WTC11 (cell line): ENCODE measurements around the gene SAMSN1. TPM values are rescaled to one million over a fixed set of nuclear protein-coding genes. Genes with fewer than 3 reads are reported as not detected.

ENCODE experiments used
- ATAC-seq: fragments of 200-7000 bp; cut with Tn5 transposase; 2 replicates; pipeline ENCODE4 v1.10.0; 2021; ENCODE audit warnings: mild to moderate bottlenecking, moderate library complexity
- CTCF ChIA-PET: fragments of 300-600 bp; sonication (Branson Sonifier 250); formaldehyde crosslinking; loops from one replicate; lab custom pipeline; 2021; ENCODE audit warnings: antibody characterized with exemption; lab: Charles Lee
- POLR2A ChIA-PET: fragments of 350-600 bp; sonication (Branson Sonifier 250); formaldehyde crosslinking; loops from one replicate; lab custom pipeline; 2021; ENCODE audit warnings: antibody characterized with exemption; lab: Charles Lee
- DNase-seq: peaks from one replicate; pipeline ENCODE4 v3.0.0; 2021; ENCODE audit warnings: low spot score
- H3K27ac Mint-ChIP-seq: 2 replicates; pipeline ENCODE4 v1.8.0; 2021; ENCODE audit warnings: mixed read lengths
- H3K27me3 Mint-ChIP-seq: 2 replicates; pipeline ENCODE4 v1.8.0; 2021; ENCODE audit warnings: low read depth, mild to moderate bottlenecking, moderate library complexity, mixed read lengths
- H3K36me3 Mint-ChIP-seq: 2 replicates; pipeline ENCODE4 v1.8.0; 2021; ENCODE audit warnings: mixed read lengths
- H3K4me1 Mint-ChIP-seq: 2 replicates; pipeline ENCODE4 v1.8.0; 2022; ENCODE audit warnings: mixed read lengths
- H3K4me3 Mint-ChIP-seq: 2 replicates; pipeline ENCODE4 v1.8.0; 2021; ENCODE audit warnings: mild to moderate bottlenecking, moderate library complexity, mixed read lengths
- H3K9me3 Mint-ChIP-seq: 2 replicates; pipeline ENCODE4 v1.8.0; 2021; ENCODE audit warnings: mixed read lengths
- ATF2 ChIP-seq: sonication (generic); formaldehyde crosslinking; IDR thresholded peaks from 2 replicates; pipeline ENCODE4 v1.8.1; 2022; ENCODE audit warnings: low read depth, missing genetic modification reagents, borderline replicate concordance
- ATF6 ChIP-seq: sonication (generic); formaldehyde crosslinking; IDR thresholded peaks from 2 replicates; pipeline ENCODE4 v1.8.1; 2023; ENCODE audit warnings: mild to moderate bottlenecking, missing genetic modification reagents
- CREB1 ChIP-seq: sonication (generic); formaldehyde crosslinking; IDR thresholded peaks from 2 replicates; pipeline ENCODE4 v1.8.0; 2023; ENCODE audit warnings: mild to moderate bottlenecking, missing genetic modification reagents
- FOXP4 ChIP-seq: sonication (generic); formaldehyde crosslinking; IDR thresholded peaks from 2 replicates; pipeline ENCODE4 v1.8.0; 2022; ENCODE audit warnings: mild to moderate bottlenecking, missing genetic modification reagents
- HMGA2 ChIP-seq: fragments of 250-450 bp; sonication (Bioruptor Pico); IDR thresholded peaks from 2 replicates; pipeline ENCODE4 v1.4.0; 2021; ENCODE audit warnings: mild to moderate bottlenecking, moderate library complexity
- PREB ChIP-seq: sonication (generic); formaldehyde crosslinking; IDR thresholded peaks from 2 replicates; pipeline ENCODE4 v1.8.1; 2022; ENCODE audit warnings: mild to moderate bottlenecking, missing genetic modification reagents, moderate library complexity, borderline replicate concordance
- PRRX2 ChIP-seq: fragments of 250-450 bp; sonication (Bioruptor Pico); IDR thresholded peaks from 2 replicates; pipeline ENCODE4 v1.8.0; 2021; ENCODE audit warnings: mild to moderate bottlenecking
- SP1 ChIP-seq: sonication (generic); formaldehyde crosslinking; conservative IDR thresholded peaks from 2 replicates; pipeline ENCODE4 v1.8.1; 2022; ENCODE audit warnings: missing genetic modification reagents
- TCF7 ChIP-seq: sonication (generic); formaldehyde crosslinking; IDR thresholded peaks from 2 replicates; pipeline ENCODE4 v1.8.0; 2022; ENCODE audit warnings: mild to moderate bottlenecking, low read depth, missing genetic modification reagents, moderate library complexity
- TEAD4 ChIP-seq: sonication (generic); formaldehyde crosslinking; IDR thresholded peaks from 2 replicates; pipeline ENCODE4 v1.8.0; 2022; ENCODE audit warnings: mild to moderate bottlenecking, missing genetic modification reagents
- ZNF219 ChIP-seq: sonication (generic); formaldehyde crosslinking; IDR thresholded peaks from 2 replicates; pipeline ENCODE4 v1.8.0; 2023; ENCODE audit warnings: missing genetic modification reagents, mild to moderate bottlenecking, borderline replicate concordance
- ZNF281 ChIP-seq: sonication (generic); formaldehyde crosslinking; IDR thresholded peaks from 2 replicates; pipeline ENCODE4 v1.8.0; 2023; ENCODE audit warnings: mild to moderate bottlenecking, missing genetic modification reagents
- total RNA-seq: library from RNA; stranded (reverse); gene quantifications from 3 replicates; pipeline ENCODE4 v1.2.3, GENCODE V29; 2021
- TF ChIP-seq, protein P1 (sequence below): fragments of 250-450 bp; sonication (Bioruptor Pico); IDR thresholded peaks from 2 replicates; pipeline ENCODE4 v2.1.2; 2022; ENCODE audit warnings: mild to moderate bottlenecking, moderate library complexity
- TF ChIP-seq, protein P2 (sequence below): sonication (generic); formaldehyde crosslinking; IDR thresholded peaks from 2 replicates; pipeline ENCODE4 v1.8.1; 2022; ENCODE audit warnings: missing genetic modification reagents, borderline replicate concordance
- TF ChIP-seq, protein P3 (sequence below): sonication (generic); formaldehyde crosslinking; IDR thresholded peaks from 2 replicates; pipeline ENCODE4 v1.8.1; 2023; ENCODE audit warnings: mild to moderate bottlenecking, missing genetic modification reagents, borderline replicate concordance
- TF ChIP-seq, protein P4 (sequence below): sonication (generic); formaldehyde crosslinking; IDR thresholded peaks from 2 replicates; pipeline ENCODE4 v1.8.0; 2022; ENCODE audit warnings: mild to moderate bottlenecking, missing genetic modification reagents
- TF ChIP-seq, protein P5 (sequence below): sonication (generic); formaldehyde crosslinking; IDR thresholded peaks from 2 replicates; pipeline ENCODE4 v1.8.1; 2023; ENCODE audit warnings: mild to moderate bottlenecking, moderate library complexity, missing genetic modification reagents

The SAMSN1 gene
- total RNA-seq, 1 experiment from 2014 or later: 1.2 TPM

DNA sequence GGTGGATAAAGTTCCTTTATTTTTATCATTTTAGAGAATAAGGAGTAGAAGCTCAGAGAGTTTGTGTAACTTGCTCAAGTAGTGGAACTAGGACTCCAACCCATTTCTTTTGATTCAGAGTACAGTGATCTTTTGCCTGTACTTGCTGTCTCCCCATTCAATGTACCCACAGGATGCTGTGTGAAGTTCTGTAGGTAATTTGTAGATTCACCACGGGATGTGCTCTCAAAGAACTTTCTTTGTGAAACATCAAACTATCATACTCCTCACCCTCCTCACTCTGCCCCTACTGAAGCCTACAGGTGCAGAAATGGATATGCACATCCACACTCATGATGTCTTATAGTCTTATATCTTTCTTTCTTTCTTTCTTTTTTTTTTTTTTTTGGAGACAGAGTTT, 97.3 kb downstream of the SAMSN1 start:
- Mint-ChIP-seq H3K4me1 (peaks cover 1% of the 10 kb centered on the region; the same call in 1 of the 2 replicates), H3K4me3 (no peak overlapping the region), H3K36me3 (no peaks in the 10 kb centered on the region), H3K27ac (no peak overlapping the region), H3K27me3 (no peaks in the 10 kb centered on the region), H3K9me3 (no peaks in the 10 kb centered on the region)
- ChIA-PET CTCF (no interaction called here), POLR2A (no interaction called here)
- DNase-seq (no peak), ATAC-seq (no peak)
- TF ChIP-seq, protein P1, sequence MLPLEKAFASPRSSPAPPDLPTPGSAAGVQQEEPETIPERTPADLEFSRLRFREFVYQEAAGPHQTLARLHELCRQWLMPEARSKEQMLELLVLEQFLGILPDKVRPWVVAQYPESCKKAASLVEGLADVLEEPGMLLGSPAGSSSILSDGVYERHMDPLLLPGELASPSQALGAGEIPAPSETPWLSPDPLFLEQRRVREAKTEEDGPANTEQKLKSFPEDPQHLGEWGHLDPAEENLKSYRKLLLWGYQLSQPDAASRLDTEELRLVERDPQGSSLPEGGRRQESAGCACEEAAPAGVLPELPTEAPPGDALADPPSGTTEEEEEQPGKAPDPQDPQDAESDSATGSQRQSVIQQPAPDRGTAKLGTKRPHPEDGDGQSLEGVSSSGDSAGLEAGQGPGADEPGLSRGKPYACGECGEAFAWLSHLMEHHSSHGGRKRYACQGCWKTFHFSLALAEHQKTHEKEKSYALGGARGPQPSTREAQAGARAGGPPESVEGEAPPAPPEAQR (CRISPR knock-in tag): no peak
- TF ChIP-seq, protein P2, sequence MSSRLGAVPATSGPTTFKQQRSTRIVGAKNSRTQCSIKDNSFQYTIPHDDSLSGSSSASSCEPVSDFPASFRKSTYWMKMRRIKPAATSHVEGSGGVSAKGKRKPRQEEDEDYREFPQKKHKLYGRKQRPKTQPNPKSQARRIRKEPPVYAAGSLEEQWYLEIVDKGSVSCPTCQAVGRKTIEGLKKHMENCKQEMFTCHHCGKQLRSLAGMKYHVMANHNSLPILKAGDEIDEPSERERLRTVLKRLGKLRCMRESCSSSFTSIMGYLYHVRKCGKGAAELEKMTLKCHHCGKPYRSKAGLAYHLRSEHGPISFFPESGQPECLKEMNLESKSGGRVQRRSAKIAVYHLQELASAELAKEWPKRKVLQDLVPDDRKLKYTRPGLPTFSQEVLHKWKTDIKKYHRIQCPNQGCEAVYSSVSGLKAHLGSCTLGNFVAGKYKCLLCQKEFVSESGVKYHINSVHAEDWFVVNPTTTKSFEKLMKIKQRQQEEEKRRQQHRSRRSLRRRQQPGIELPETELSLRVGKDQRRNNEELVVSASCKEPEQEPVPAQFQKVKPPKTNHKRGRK (CRISPR knock-in tag): no peak
- no peak for TF ChIP-seq CREB1
- TF ChIP-seq ZNF219 (CRISPR knock-in tag): no peak
- TF ChIP-seq, protein P3, sequence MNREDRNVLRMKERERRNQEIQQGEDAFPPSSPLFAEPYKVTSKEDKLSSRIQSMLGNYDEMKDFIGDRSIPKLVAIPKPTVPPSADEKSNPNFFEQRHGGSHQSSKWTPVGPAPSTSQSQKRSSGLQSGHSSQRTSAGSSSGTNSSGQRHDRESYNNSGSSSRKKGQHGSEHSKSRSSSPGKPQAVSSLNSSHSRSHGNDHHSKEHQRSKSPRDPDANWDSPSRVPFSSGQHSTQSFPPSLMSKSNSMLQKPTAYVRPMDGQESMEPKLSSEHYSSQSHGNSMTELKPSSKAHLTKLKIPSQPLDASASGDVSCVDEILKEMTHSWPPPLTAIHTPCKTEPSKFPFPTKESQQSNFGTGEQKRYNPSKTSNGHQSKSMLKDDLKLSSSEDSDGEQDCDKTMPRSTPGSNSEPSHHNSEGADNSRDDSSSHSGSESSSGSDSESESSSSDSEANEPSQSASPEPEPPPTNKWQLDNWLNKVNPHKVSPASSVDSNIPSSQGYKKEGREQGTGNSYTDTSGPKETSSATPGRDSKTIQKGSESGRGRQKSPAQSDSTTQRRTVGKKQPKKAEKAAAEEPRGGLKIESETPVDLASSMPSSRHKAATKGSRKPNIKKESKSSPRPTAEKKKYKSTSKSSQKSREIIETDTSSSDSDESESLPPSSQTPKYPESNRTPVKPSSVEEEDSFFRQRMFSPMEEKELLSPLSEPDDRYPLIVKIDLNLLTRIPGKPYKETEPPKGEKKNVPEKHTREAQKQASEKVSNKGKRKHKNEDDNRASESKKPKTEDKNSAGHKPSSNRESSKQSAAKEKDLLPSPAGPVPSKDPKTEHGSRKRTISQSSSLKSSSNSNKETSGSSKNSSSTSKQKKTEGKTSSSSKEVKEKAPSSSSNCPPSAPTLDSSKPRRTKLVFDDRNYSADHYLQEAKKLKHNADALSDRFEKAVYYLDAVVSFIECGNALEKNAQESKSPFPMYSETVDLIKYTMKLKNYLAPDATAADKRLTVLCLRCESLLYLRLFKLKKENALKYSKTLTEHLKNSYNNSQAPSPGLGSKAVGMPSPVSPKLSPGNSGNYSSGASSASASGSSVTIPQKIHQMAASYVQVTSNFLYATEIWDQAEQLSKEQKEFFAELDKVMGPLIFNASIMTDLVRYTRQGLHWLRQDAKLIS (CRISPR knock-in tag): no peak
- no peak for TF ChIP-seq TCF7
- TF ChIP-seq ZNF281: no peak
- TF ChIP-seq FOXP4 (CRISPR knock-in tag): no peak
- no peak for TF ChIP-seq PRRX2 (CRISPR knock-in tag)
- no peak for TF ChIP-seq ATF2 (CRISPR knock-in tag)
- TF ChIP-seq, protein P4, sequence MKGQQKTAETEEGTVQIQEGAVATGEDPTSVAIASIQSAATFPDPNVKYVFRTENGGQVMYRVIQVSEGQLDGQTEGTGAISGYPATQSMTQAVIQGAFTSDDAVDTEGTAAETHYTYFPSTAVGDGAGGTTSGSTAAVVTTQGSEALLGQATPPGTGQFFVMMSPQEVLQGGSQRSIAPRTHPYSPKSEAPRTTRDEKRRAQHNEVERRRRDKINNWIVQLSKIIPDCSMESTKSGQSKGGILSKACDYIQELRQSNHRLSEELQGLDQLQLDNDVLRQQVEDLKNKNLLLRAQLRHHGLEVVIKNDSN (CRISPR knock-in tag): no peak
- no peak for TF ChIP-seq PREB
- no peak for TF ChIP-seq TEAD4 (CRISPR knock-in tag)
- no peak for TF ChIP-seq ATF6
- no peak for TF ChIP-seq SP1 (CRISPR knock-in tag)
- TF ChIP-seq, protein P5, sequence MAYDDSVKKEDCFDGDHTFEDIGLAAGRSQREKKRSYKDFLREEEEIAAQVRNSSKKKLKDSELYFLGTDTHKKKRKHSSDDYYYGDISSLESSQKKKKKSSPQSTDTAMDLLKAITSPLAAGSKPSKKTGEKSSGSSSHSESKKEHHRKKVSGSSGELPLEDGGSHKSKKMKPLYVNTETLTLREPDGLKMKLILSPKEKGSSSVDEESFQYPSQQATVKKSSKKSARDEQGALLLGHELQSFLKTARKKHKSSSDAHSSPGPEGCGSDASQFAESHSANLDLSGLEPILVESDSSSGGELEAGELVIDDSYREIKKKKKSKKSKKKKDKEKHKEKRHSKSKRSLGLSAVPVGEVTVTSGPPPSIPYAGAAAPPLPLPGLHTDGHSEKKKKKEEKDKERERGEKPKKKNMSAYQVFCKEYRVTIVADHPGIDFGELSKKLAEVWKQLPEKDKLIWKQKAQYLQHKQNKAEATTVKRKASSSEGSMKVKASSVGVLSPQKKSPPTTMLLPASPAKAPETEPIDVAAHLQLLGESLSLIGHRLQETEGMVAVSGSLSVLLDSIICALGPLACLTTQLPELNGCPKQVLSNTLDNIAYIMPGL (CRISPR knock-in tag): no peak
- no peak for TF ChIP-seq HMGA2 (CRISPR knock-in tag)
